Mucosa of descending colon (tissue), 3 donors: Measurements from ENCODE around the gene SPATA2. TPM values are rescaled to one million over a fixed set of nuclear protein-coding genes. Genes with fewer than 3 reads are reported as not detected.

Source experiments
- ATAC-seq: fragments of 200-7000 bp; cut with Tn5 transposase; one replicate; pipeline ENCODE4 v1.9.1; 2020; ENCODE audit warnings: mild to moderate bottlenecking, moderate library complexity
- DNase-seq, 3 donors: peaks; one replicate each; pipeline ENCODE4 v3.0.0-alpha.2; 2020
- H3K36me3 ChIP-seq: fragments of 200-600 bp; one replicate; pipeline ENCODE4 v1.8.0; 2021; ENCODE audit warnings: low read depth, mild to moderate bottlenecking
- H3K4me1 ChIP-seq: fragments of 200-600 bp; one replicate; pipeline ENCODE4 v1.8.0; 2021; ENCODE audit warnings: low read depth, mild to moderate bottlenecking
- H3K4me3 ChIP-seq: fragments of 200-600 bp; one replicate; pipeline ENCODE4 v1.8.0; 2021; ENCODE audit warnings: mild to moderate bottlenecking
- H3K9me3 ChIP-seq: fragments of 200-600 bp; one replicate; pipeline ENCODE4 v1.8.0; 2021; ENCODE audit warnings: mild to moderate bottlenecking
- intact Hi-C, 2 donors: fragments of 100-400 bp; cut with DNase I in 1 of 2; cut with micrococcal nuclease in 1 of 2; formaldehyde crosslinking; loops; one replicate each; pipeline versions ENCODE4 v1.11.0 to v1.11.1; 2022; cut with DNase I, micrococcal nuclease
- total RNA-seq, 3 donors: library from RNA; stranded (reverse); fragmentation: NEBNext Ultra II Directional in 2 of 3; extraction: Animal tissue kit (Norgen Biotek cat#: 25700) in 2 of 3; gene quantifications; one replicate each; pipeline versions ENCODE4 v1.2.1 to v1.2.4, GENCODE V29; 2021 to 2023
- TF ChIP-seq, protein P1 (sequence below): fragments of 200-600 bp; IDR thresholded peaks from one replicate; pipeline ENCODE4 v1.8.0; 2022; ENCODE audit warnings: antibody characterized with exemption, mild to moderate bottlenecking
- donor health status: DM: no; HTN: no; CAD: no; lungs with moderate emphysema.
- donor health status: DM: no; HTN: no; CAD: no.
- donor health status: DM: no; HTN: yes; CAD: no.

Gene SPATA2
- total RNA-seq, 3 donors from 2014 or later: 16.2 to 24.1 (median 20.2) TPM

DNA sequence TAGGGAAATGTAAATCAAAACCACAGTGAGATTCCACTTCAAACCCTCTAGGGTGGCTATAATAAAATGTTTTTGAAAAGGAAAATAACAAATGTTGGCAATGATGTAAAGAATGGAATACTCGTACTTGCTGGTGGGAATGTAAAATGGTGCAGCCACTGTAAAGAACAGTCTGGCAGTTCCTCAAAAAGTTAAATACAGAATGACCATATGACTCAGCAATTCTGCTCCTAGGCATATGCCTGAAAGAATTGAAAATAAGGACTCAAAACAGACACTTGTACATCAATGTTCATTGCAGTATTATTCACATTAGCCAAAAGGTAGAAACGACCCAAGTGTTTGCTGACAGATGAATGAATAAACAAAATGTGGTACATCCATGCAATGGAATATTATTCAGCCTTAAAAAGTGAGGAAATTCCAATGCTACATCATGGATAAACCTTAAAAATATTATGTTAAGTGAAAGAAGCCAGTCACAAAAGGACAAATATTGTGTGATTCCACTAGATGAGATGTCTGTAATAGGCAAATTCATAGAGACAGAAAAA lies 10.6 kb upstream of the SPATA2 start:
- DNase-seq (no peak), ATAC-seq (no peak)
- no peaks in the 10 kb centered on the region for H3K36me3 ChIP-seq
- no peak overlapping the region for H3K4me3 ChIP-seq
- intact Hi-C loops: no loop called here
- H3K4me1 ChIP-seq: peaks cover 12% of the 10 kb centered on the region
- H3K9me3 ChIP-seq: no peaks in the 10 kb centered on the region
- TF ChIP-seq, protein P1, sequence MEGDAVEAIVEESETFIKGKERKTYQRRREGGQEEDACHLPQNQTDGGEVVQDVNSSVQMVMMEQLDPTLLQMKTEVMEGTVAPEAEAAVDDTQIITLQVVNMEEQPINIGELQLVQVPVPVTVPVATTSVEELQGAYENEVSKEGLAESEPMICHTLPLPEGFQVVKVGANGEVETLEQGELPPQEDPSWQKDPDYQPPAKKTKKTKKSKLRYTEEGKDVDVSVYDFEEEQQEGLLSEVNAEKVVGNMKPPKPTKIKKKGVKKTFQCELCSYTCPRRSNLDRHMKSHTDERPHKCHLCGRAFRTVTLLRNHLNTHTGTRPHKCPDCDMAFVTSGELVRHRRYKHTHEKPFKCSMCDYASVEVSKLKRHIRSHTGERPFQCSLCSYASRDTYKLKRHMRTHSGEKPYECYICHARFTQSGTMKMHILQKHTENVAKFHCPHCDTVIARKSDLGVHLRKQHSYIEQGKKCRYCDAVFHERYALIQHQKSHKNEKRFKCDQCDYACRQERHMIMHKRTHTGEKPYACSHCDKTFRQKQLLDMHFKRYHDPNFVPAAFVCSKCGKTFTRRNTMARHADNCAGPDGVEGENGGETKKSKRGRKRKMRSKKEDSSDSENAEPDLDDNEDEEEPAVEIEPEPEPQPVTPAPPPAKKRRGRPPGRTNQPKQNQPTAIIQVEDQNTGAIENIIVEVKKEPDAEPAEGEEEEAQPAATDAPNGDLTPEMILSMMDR: no peak

DNA sequence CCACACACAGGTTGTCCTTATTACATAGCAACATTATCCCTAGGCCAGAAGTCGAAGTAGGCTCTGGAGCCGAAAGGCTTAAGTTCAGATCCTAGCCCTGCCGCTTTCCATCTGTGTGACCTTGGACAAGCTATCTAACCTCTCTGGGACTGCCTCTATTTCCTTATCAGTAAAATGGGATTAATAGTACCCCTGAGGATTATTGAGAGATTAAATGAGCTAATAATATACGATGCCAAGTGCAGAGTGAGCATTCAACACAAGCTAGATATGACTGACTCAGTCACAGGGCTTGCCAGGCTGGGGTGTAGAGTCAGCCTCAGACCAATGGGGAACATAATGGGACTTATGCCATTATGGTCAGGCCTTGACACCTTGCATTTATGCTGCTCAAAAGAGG lies 8.9 kb upstream of the SPATA2 start:
- Histone ChIP-seq H3K4me3 (no peak overlapping the region), H3K9me3 (no peaks in the 10 kb centered on the region), H3K36me3 (no peaks in the 10 kb centered on the region), H3K4me1 (peaks cover 12% of the 10 kb centered on the region)
- no peak for ATAC-seq
- intact Hi-C loops: no loop called here
- no peak for DNase-seq
- TF ChIP-seq, protein P1: no peak

DNA sequence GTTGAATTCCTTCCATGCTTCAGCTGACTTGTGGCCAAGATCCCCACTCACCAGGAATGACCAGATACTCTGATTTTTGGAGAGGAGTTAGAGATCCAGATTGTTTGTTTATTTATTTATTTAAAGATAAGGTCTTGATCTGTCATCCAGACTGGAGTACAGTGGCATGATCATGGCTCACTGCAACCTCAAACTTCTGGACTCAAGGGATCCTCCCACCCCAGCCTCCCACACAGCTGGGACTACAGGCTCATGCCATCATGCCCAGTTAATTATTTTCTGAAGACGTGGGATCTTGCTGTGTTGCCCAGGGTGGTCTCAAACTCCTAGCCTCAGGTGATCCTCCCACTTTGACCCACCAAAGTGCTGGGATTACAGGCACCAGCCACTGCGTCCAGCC lies 4.1 kb upstream of the SPATA2 start:
- TF ChIP-seq, protein P1: no peak
- no peak for DNase-seq

DNA sequence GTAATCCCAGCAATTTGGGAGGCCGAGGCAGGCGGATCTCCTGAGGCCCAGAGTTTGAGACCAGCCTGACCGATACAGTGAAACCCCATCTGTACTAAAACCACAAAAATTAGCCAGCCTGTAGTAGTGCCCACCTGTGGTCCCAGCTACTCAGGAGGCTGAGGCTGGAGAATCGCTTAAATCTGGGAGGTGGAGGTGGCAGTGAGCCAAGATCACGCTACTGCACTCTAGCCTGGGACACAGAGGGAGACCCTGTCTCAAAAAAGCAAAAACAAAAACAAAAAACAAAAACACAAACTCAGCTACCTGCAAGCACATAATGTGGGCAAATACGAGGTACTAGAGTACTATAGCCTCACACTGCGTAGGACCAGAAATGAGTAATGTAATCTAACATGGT lies 3.7 kb upstream of the SPATA2 start:
- TF ChIP-seq, protein P1: no peak
- intact Hi-C loops: no loop called here
- DNase-seq (no peak), ATAC-seq (no peak)
- no peaks in the 10 kb centered on the region for H3K36me3 ChIP-seq
- H3K9me3 ChIP-seq: no peaks in the 10 kb centered on the region
- no peak overlapping the region for H3K4me3 ChIP-seq
- peaks cover 11% of the 10 kb centered on the region for H3K4me1 ChIP-seq

More for the DNA sequence above, 4.1 kb upstream of the SPATA2 start:
- Histone ChIP-seq H3K36me3 (no peaks in the 10 kb centered on the region), H3K4me3 (no peak overlapping the region), H3K9me3 (no peaks in the 10 kb centered on the region), H3K4me1 (peaks cover 6% of the 10 kb centered on the region)
- intact Hi-C loops: no loop called here
- ATAC-seq: no peak

DNA sequence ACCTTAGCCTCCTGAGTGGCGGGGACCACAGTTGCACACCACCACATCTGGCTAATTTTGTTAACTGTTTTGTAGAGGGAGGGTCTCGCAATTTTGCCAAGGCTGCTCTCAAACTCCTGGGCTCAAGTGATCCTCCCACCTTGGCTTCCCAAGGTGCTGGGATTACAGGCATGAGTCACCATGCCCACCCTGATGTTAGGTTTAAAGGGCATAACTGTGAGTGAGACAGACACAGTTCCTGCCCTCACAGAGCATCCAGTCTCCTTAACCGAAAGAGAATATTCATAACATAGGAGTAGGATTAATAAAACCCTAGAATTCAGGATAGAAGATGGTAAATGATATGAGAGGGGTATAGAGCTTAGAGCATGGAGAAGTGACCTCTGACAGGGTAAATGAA lies 3.1 kb upstream of the SPATA2 start:
- Histone ChIP-seq H3K9me3 (no peaks in the 10 kb centered on the region), H3K4me1 (peaks cover 16% of the 10 kb centered on the region), H3K36me3 (no peaks in the 10 kb centered on the region), H3K4me3 (no peak overlapping the region)
- intact Hi-C loops: no loop called here
- no peak for ATAC-seq
- TF ChIP-seq, protein P1: no peak
- DNase-seq: no peak
